K562 (cell line): ENCODE data around the gene GYS1. TPM values are rescaled to one million over a fixed set of nuclear protein-coding genes. Genes with fewer than 3 reads are reported as not detected.

Experiments
- CBX8 ChIP-seq: fragments of 200-600 bp; sonication (generic); IDR thresholded peaks from 2 replicates; pipeline ENCODE4 v1.6.1; 2012; ENCODE audit warnings: borderline replicate concordance, mixed run types, low read depth, mild to moderate bottlenecking, moderate library complexity, mixed read lengths, low read length, control low read depth, inconsistent platforms; ENCODE audit not compliant: poor library complexity, severe bottlenecking; ENCODE audit errors: extremely low read depth
- ELF4 ChIP-seq: fragments of 450-650 bp; formaldehyde crosslinking; IDR thresholded peaks from 2 replicates; pipeline ENCODE4 v1.4.0; 2022; ENCODE audit warnings: missing genetic modification characterization
- EP300 ChIP-seq: IDR thresholded peaks from 2 replicates; pipeline ENCODE4 v1.6.1; 2012; ENCODE audit warnings: low read length, improper control_type of control experiment
- HDAC2 ChIP-seq: fragments of 450-650 bp; IDR thresholded peaks from 2 replicates; pipeline ENCODE4 v1.6.1; 2016; ENCODE audit warnings: mild to moderate bottlenecking
- NFXL1 ChIP-seq: fragments of 450-650 bp; formaldehyde crosslinking; IDR thresholded peaks from 2 replicates; pipeline ENCODE4 v1.4.0; 2021; ENCODE audit warnings: mild to moderate bottlenecking
- NFYB ChIP-seq: IDR thresholded peaks from 2 replicates; pipeline ENCODE4 v1.6.1; 2011; ENCODE audit warnings: mild to moderate bottlenecking, moderate library complexity; ENCODE audit not compliant: insufficient read length; ENCODE audit errors: extremely low read depth
- PPARD ChIP-seq: fragments of 250-450 bp; sonication (Bioruptor Pico); IDR thresholded peaks from 2 replicates; pipeline ENCODE4 v1.8.0; 2022; ENCODE audit warnings: inconsistent platforms, mild to moderate bottlenecking, moderate library complexity
- RBM25 ChIP-seq: fragments of 200-400 bp; formaldehyde crosslinking; IDR thresholded peaks from 2 replicates; pipeline ENCODE4 v1.6.1; 2018; ENCODE audit warnings: low read length, low read depth, moderate library complexity; ENCODE audit not compliant: severe bottlenecking
- RBM39 ChIP-seq: fragments of 200-400 bp; formaldehyde crosslinking; optimal IDR thresholded peaks from 2 replicates; pipeline ENCODE3; 2018; ENCODE audit warnings: low read depth, low read length
- SIN3B ChIP-seq: fragments of 450-650 bp; IDR thresholded peaks from 2 replicates; pipeline ENCODE4 v1.6.1; 2017; ENCODE audit warnings: low read depth, mild to moderate bottlenecking, moderate library complexity
- STAG1 ChIP-seq: sonication (generic); formaldehyde crosslinking; IDR thresholded peaks from 2 replicates; pipeline ENCODE4 v1.5.0; 2020; ENCODE audit warnings: missing genetic modification reagents, borderline replicate concordance
- STAT5B ChIP-seq: fragments of 250-450 bp; sonication (Bioruptor Pico); IDR thresholded peaks from 2 replicates; pipeline ENCODE4 v1.8.0; 2021; ENCODE audit warnings: mild to moderate bottlenecking, inconsistent platforms
- TEAD2 ChIP-seq: fragments of 450-650 bp; IDR thresholded peaks from 2 replicates; pipeline ENCODE4 v1.6.1; 2016; ENCODE audit warnings: missing genetic modification characterization, control low read depth, missing compliant biosample characterization
- ZBED1 ChIP-seq: IDR thresholded peaks from 2 replicates; pipeline ENCODE4 v1.6.1; 2014
- ZBTB33 ChIP-seq: sonication (generic); formaldehyde crosslinking; IDR thresholded peaks from 2 replicates; pipeline ENCODE4 v1.8.1; 2023; ENCODE audit warnings: mild to moderate bottlenecking, missing genetic modification reagents
- ZC3H4 ChIP-seq: sonication (generic); formaldehyde crosslinking; IDR thresholded peaks from 2 replicates; pipeline ENCODE4 v1.9.0; 2021; ENCODE audit warnings: missing genetic modification reagents, borderline replicate concordance
- ZFP30 ChIP-seq: fragments of 250-450 bp; sonication (Bioruptor Pico); IDR thresholded peaks from 2 replicates; pipeline ENCODE4 v1.8.0; 2022; ENCODE audit warnings: moderate library complexity, mild to moderate bottlenecking, inconsistent platforms, borderline replicate concordance
- ZFP36 ChIP-seq: fragments of 150-350 bp; IDR thresholded peaks from 2 replicates; pipeline ENCODE4 v1.6.1; 2018; ENCODE audit warnings: low read length, low read depth; ENCODE audit not compliant: partially characterized antibody
- ZNF24 ChIP-seq: fragments of 450-650 bp; IDR thresholded peaks from 2 replicates; pipeline ENCODE4 v1.6.1; 2016
- ZNF253 ChIP-seq: fragments of 250-450 bp; sonication (Bioruptor Pico); conservative IDR thresholded peaks from 2 replicates; pipeline ENCODE4 v1.6.1; 2021; ENCODE audit warnings: mild to moderate bottlenecking
- ZNF274 ChIP-seq: IDR thresholded peaks from 2 replicates; pipeline ENCODE4 v1.6.1; 2011; ENCODE audit warnings: low read depth, mild to moderate bottlenecking, low read length, moderate library complexity, borderline replicate concordance
- polyA plus RNA-seq, 8 experiments: library from polyadenylated mRNA; depleted of rRNA in 4 of 8; stranded (reverse) in 5 of 8; unstranded in 3 of 8; fragments of >200 nt; fragmentation: Nextera tagmentation in 2 of 8; fragmentation: Illumina TruSeq in 1 of 8; extraction: Ambion mirVana in 2 of 8; extraction: Trizol in 1 of 8; gene quantifications; 2 replicates each; pipeline versions ENCODE4 v1.2.1 to v1.2.3, GENCODE V29; 2011 to 2014; ENCODE audit warnings: inconsistent platforms in 1 of 8, missing spikeins in 1 of 8
- total RNA-seq, 7 experiments: library from RNA; depleted of rRNA in 6 of 7; stranded (reverse); fragments of >200 nt in 6 of 7; fragmentation: Illumina TruSeq in 2 of 7; extraction: Trizol in 2 of 7; gene quantifications; 2 replicates each; pipeline versions ENCODE4 v1.2.1 to v1.2.3, GENCODE V29; 2011 to 2021; ENCODE audit warnings: low replicate concordance in 1 of 7
- TF ChIP-seq, protein P1 (sequence below): sonication (generic); formaldehyde crosslinking; IDR thresholded peaks from 2 replicates; pipeline ENCODE4 v1.9.0; 2022; ENCODE audit warnings: mild to moderate bottlenecking, missing genetic modification reagents
- TF ChIP-seq, protein P2 (sequence below): sonication (generic); formaldehyde crosslinking; IDR thresholded peaks from 2 replicates; pipeline ENCODE4 v1.8.0; 2022; ENCODE audit warnings: mild to moderate bottlenecking, missing genetic modification reagents
- TF ChIP-seq, protein P3 (sequence below): IDR thresholded peaks from 3 replicates; pipeline ENCODE4 v1.6.1; 2011; ENCODE audit warnings: borderline replicate concordance, mild to moderate bottlenecking; ENCODE audit not compliant: insufficient read length, insufficient read depth

The GYS1 gene
- total and polyA plus RNA-seq, 9 of the 15 experiments (the other 6 are each of a cell fraction or from before 2014, with no cell fraction given): 1.9 to 31.1 (median 15.2) TPM

GRCh38 chr19:48965040-48965805, 27.9 kb downstream of the GYS1 start, which contains the start of gene FTL (continued):
- TF ChIP-seq, protein P1, sequence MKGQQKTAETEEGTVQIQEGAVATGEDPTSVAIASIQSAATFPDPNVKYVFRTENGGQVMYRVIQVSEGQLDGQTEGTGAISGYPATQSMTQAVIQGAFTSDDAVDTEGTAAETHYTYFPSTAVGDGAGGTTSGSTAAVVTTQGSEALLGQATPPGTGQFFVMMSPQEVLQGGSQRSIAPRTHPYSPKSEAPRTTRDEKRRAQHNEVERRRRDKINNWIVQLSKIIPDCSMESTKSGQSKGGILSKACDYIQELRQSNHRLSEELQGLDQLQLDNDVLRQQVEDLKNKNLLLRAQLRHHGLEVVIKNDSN (CRISPR knock-in tag): peak; percentile 80
- peak; percentile 36; the same call in 1 of the 2 replicates for TF ChIP-seq EP300
- TF ChIP-seq, protein P2, sequence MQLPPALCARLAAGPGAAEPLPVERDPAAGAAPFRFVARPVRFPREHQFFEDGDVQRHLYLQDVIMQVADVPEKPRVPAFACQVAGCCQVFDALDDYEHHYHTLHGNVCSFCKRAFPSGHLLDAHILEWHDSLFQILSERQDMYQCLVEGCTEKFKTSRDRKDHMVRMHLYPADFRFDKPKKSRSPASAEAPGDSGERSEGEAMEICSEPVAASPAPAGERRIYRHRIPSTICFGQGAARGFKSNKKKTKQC: 0 out of 2 replicates have a peak, but pooled peaks have one; percentile 4
- no peak for TF ChIP-seq PPARD (CRISPR knock-in tag)
- TF ChIP-seq ZNF253 (CRISPR knock-in tag): no peak
- TF ChIP-seq ZNF274: no peak
- TF ChIP-seq ZBED1: peak; percentile 94
- TF ChIP-seq CBX8: no peak
- TF ChIP-seq STAT5B (CRISPR knock-in tag): no peak
- no peak for TF ChIP-seq NFXL1 (CRISPR knock-in tag)
- no peak for TF ChIP-seq TEAD2 (tag)
- TF ChIP-seq ZC3H4 (CRISPR knock-in tag): no peak; the same call in 1 of the 2 replicates
- TF ChIP-seq ZFP36: no peak
- peak; percentile 73; the same call in 1 of the 2 replicates for TF ChIP-seq HDAC2
- TF ChIP-seq ZNF24: no peak; the same call in 1 of the 2 replicates
- no peak for TF ChIP-seq SIN3B
- TF ChIP-seq RBM25: peak; percentile 87
- TF ChIP-seq RBM39: peak; percentile 74
- TF ChIP-seq, protein P3, sequence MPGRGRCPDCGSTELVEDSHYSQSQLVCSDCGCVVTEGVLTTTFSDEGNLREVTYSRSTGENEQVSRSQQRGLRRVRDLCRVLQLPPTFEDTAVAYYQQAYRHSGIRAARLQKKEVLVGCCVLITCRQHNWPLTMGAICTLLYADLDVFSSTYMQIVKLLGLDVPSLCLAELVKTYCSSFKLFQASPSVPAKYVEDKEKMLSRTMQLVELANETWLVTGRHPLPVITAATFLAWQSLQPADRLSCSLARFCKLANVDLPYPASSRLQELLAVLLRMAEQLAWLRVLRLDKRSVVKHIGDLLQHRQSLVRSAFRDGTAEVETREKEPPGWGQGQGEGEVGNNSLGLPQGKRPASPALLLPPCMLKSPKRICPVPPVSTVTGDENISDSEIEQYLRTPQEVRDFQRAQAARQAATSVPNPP: no peak
- TF ChIP-seq ZFP30: no peak
- TF ChIP-seq ELF4 (CRISPR knock-in tag): 0 out of 2 replicates have a peak, but pooled peaks have one; percentile 51
- 0 out of 2 replicates have a peak, but pooled peaks have one; percentile 9 for TF ChIP-seq ZBTB33 (CRISPR knock-in tag)
- TF ChIP-seq NFYB: peak; percentile 91
- TF ChIP-seq STAG1 (CRISPR knock-in tag): no peak; the same call in 1 of the 2 replicates
